Ovary (tissue), 3 donors: ENCODE measurements around the gene MMAB.

Source experiments
- CTCF ChIP-seq, 3 donors: fragments of 450-650 bp in 2 of 3; fragments of 200-600 bp in 1 of 3; IDR thresholded peaks; one replicate each; pipeline versions ENCODE4 v1.5.1 to v1.8.0; 2016 to 2022; ENCODE audit warnings: antibody characterized with exemption in 3 of 3, mild to moderate bottlenecking in 1 of 3
- POLR2A ChIP-seq: fragments of 450-650 bp; IDR thresholded peaks from one replicate; pipeline ENCODE4 v1.6.1; 2017; ENCODE audit warnings: antibody characterized with exemption, mild to moderate bottlenecking, moderate library complexity
- donor health status: DM: no; HTN: no; CAD: no.

GRCh38 chr12:109591041-109591440, 17.7 kb upstream of the MMAB start:
- no peak for TF ChIP-seq POLR2A
- no peak for TF ChIP-seq CTCF (IDR thresholded peaks at IDR 0.05)
